IMR-90 (cell line): ENCODE results near the gene NPEPPS. TPM values are rescaled to one million over a fixed set of nuclear protein-coding genes. Genes with fewer than 3 reads are reported as not detected.

Source experiments
- ATAC-seq: fragments of 200-7000 bp; cut with Tn5 transposase; 2 replicates; pipeline ENCODE4 v1.9.1; 2020; ENCODE audit warnings: low read depth, mild to moderate bottlenecking, moderate library complexity
- BruUV-seq: library from RNA; stranded (reverse); fragments of 400-500 nt; replicated peaks from 2 replicates; lab custom pipeline; 2021; lab: Mats Ljungman, UMichigan
- CTCF ChIA-PET: fragments of 300-600 bp; formaldehyde crosslinking; extraction: SDS; loops from one replicate; lab custom pipeline; 2021; ENCODE audit warnings: antibody characterized with exemption; lab: Yijun Ruan, JAX
- POLR2A ChIA-PET: fragments of 300-600 bp; sonication (Branson Sonifier 250); formaldehyde crosslinking; loops from one replicate; lab custom pipeline; 2022; ENCODE audit warnings: antibody characterized with exemption; ENCODE audit not compliant: unreplicated experiment; lab: Charles Lee
- DNase-seq: peaks from one replicate; pipeline ENCODE4 v3.0.0; 2013
- H2AFZ ChIP-seq: replicated peaks from 2 replicates; pipeline ENCODE3; 2013; ENCODE audit warnings: low read length, mild to moderate bottlenecking; ENCODE audit not compliant: poor library complexity
- H2AK5ac ChIP-seq: 2 replicates; pipeline ENCODE4 v1.6.1; 2013; ENCODE audit warnings: low read depth, low read length, inconsistent platforms
- H2AK9ac ChIP-seq: replicated peaks from 2 replicates; pipeline ENCODE3; 2013; ENCODE audit warnings: mild to moderate bottlenecking, low read depth, low read length, moderate library complexity; ENCODE audit not compliant: poor library complexity
- H2BK120ac ChIP-seq: 2 replicates; pipeline ENCODE4 v1.6.1; 2013; ENCODE audit warnings: low read depth, low read length, inconsistent platforms
- H2BK15ac ChIP-seq: 3 replicates; pipeline ENCODE4 v1.6.1; 2013; ENCODE audit warnings: low read depth, low read length, inconsistent platforms
- H2BK20ac ChIP-seq: 2 replicates; pipeline ENCODE4 v1.6.1; 2013; ENCODE audit warnings: low read depth, mild to moderate bottlenecking, inconsistent platforms, low read length, moderate library complexity
- H2BK5ac ChIP-seq: 2 replicates; pipeline ENCODE4 v1.6.1; 2013; ENCODE audit warnings: mild to moderate bottlenecking, low read depth, low read length, inconsistent platforms; ENCODE audit not compliant: poor library complexity, severe bottlenecking
- H3K14ac ChIP-seq: replicated peaks from 2 replicates; pipeline ENCODE4 v1.6.1; 2013; ENCODE audit warnings: low read depth, low read length, inconsistent platforms
- H3K18ac ChIP-seq: 2 replicates; pipeline ENCODE4 v1.6.1; 2013; ENCODE audit warnings: low read depth, low read length, control low read depth
- H3K23ac ChIP-seq: 2 replicates; pipeline ENCODE4 v1.6.1; 2013; ENCODE audit warnings: low read depth, low read length, inconsistent platforms
- H3K27ac ChIP-seq: 2 replicates; pipeline ENCODE4 v1.5.1; 2013; ENCODE audit warnings: mild to moderate bottlenecking, control low read depth, low read length; ENCODE audit not compliant: insufficient read depth
- H3K27me3 ChIP-seq: 2 replicates; pipeline ENCODE4 v1.6.1; 2013; ENCODE audit warnings: low read length; ENCODE audit not compliant: control insufficient read depth, insufficient read depth
- H3K36me3 ChIP-seq: 2 replicates; pipeline ENCODE4 v1.6.1; 2013; ENCODE audit warnings: low read length, mixed read lengths; ENCODE audit not compliant: control insufficient read depth, insufficient read depth
- H3K4ac ChIP-seq: 2 replicates; pipeline ENCODE4 v1.6.1; 2013; ENCODE audit warnings: low read depth, low read length, inconsistent platforms
- H3K4me1 ChIP-seq: 2 replicates; pipeline ENCODE4 v1.6.1; 2013; ENCODE audit warnings: low read length, mixed read lengths; ENCODE audit not compliant: control insufficient read depth, insufficient read depth
- H3K4me2 ChIP-seq: 2 replicates; pipeline ENCODE4 v1.6.1; 2013; ENCODE audit warnings: low read depth, mild to moderate bottlenecking, control low read depth, low read length, moderate library complexity
- H3K4me3 ChIP-seq: 2 replicates; pipeline ENCODE4 v1.5.1; 2013; ENCODE audit warnings: low read depth, mild to moderate bottlenecking, control low read depth, low read length, moderate library complexity; ENCODE audit not compliant: insufficient read depth
- H3K56ac ChIP-seq: 2 replicates; pipeline ENCODE4 v1.6.1; 2013; ENCODE audit warnings: low read length, inconsistent platforms; ENCODE audit not compliant: insufficient read depth; ENCODE audit errors: extremely low read depth
- H3K79me1 ChIP-seq, 2 experiments: 2 replicates each; pipeline ENCODE4 v1.6.1; 2013; ENCODE audit warnings: low read length in 2 of 2, inconsistent platforms in 1 of 2, low read depth in 1 of 2
- H3K9ac ChIP-seq: 2 replicates; pipeline ENCODE4 v1.6.1; 2013; ENCODE audit warnings: low read depth, low read length, control low read depth
- H3K9me1 ChIP-seq: 2 replicates; pipeline ENCODE4 v1.6.1; 2013; ENCODE audit warnings: low read length, inconsistent platforms; ENCODE audit not compliant: insufficient read depth
- H3K9me3 ChIP-seq: 2 replicates; pipeline ENCODE4 v1.6.1; 2013; ENCODE audit warnings: low read length; ENCODE audit not compliant: control insufficient read depth, insufficient read depth
- H4K20me1 ChIP-seq: 2 replicates; pipeline ENCODE4 v1.6.1; 2013; ENCODE audit warnings: low read length, inconsistent platforms; ENCODE audit not compliant: insufficient read depth
- H4K5ac ChIP-seq: 2 replicates; pipeline ENCODE4 v1.6.1; 2013; ENCODE audit warnings: mild to moderate bottlenecking, low read depth, low read length, control low read depth
- H4K8ac ChIP-seq, 2 experiments: 2 replicates each; pipeline ENCODE4 v1.6.1; 2013; ENCODE audit warnings: low read depth in 2 of 2, low read length in 2 of 2, control low read depth in 1 of 2, inconsistent platforms in 1 of 2
- H4K91ac ChIP-seq: 2 replicates; pipeline ENCODE4 v1.6.1; 2013; ENCODE audit warnings: low read depth, low read length, inconsistent platforms; ENCODE audit not compliant: insufficient read depth
- MAZ ChIP-seq: IDR thresholded peaks from 2 replicates; pipeline ENCODE4 v1.6.1; 2012; ENCODE audit warnings: low read depth, mild to moderate bottlenecking, low read length, improper control_type of control experiment, moderate library complexity, borderline replicate concordance
- WGBS, 2 experiments: methylation state at CpG; one replicate each; pipeline versions ENCODE4 v1.1.5 to v1.1.7; 2013; ENCODE audit warnings: missing lambda C conversion rate in 2 of 2; ENCODE audit not compliant: insufficient read length in 1 of 2; ENCODE audit errors: extremely low coverage in 2 of 2; 5-methylcytosine and 5-hydroxymethylcytosine counted together
- dilution Hi-C: fragments of 300-500 bp; cut with HindIII; formaldehyde crosslinking; loops from one replicate; pipeline ENCODE4 v1.14.3; 2018; ENCODE audit warnings: low sequenced_read_pairs; ENCODE audit not compliant: unreplicated experiment
- in situ Hi-C: fragments of 300-500 bp; cut with MboI; formaldehyde crosslinking; loops from 3 replicates; pipeline ENCODE4 v1.14.3; 2019; ENCODE audit warnings: low sequenced_read_pairs, inconsistent platforms, mixed read lengths
- intact Hi-C: fragments of 100-400 bp; cut with micrococcal nuclease; formaldehyde crosslinking; loops from 2 replicates; pipeline ENCODE4 v1.10.0; 2022
- polyA plus RNA-seq, 3 experiments: library from polyadenylated mRNA; depleted of rRNA; stranded (reverse); fragments of >200 nt; gene quantifications; 2 replicates each; pipeline ENCODE4 v1.2.3, GENCODE V29; 2012; ENCODE audit warnings: low replicate concordance in 1 of 3
- total RNA-seq: library from RNA; depleted of rRNA; stranded (reverse); fragments of >200 nt; gene quantifications from 2 replicates; pipeline ENCODE4 v1.2.3, GENCODE V29; 2012

The NPEPPS gene
- total and polyA plus RNA-seq, 2 of the 4 experiments (the other 2 are of a cell fraction), result 54.1 to 64.6 TPM

GRCh38 chr17:47634870-47635269 is 104.0 kb downstream of the NPEPPS start:
- Histone ChIP-seq H3K4me1 (no peaks in the 10 kb centered on the region), H3K9me1 (0 out of 2 replicates have a peak, but pooled peaks cover 2% of the 10 kb centered on the region), H3K4me2 (no peak overlapping the region), H2BK20ac (no peak overlapping the region), H2AFZ (no peak overlapping the region), H2BK15ac (no peak overlapping the region), H4K5ac (no peak overlapping the region), H3K36me3 (no peaks in the 10 kb centered on the region), H3K56ac (no peak overlapping the region), H3K27ac (no peak overlapping the region), H3K14ac (no peak overlapping the region), H2AK9ac (no peak overlapping the region), H3K23ac (no peak overlapping the region), H3K79me1 (no peaks in the 10 kb centered on the region), H4K8ac (no peak overlapping the region), H3K4me3 (no peak overlapping the region), H4K91ac (no peak overlapping the region), H3K4ac (no peak overlapping the region), H4K20me1 (no peaks in the 10 kb centered on the region), H3K18ac (no peak overlapping the region), H3K9me3 (no peaks in the 10 kb centered on the region), H2AK5ac (no peak overlapping the region), H2BK120ac (no peak overlapping the region), H2BK5ac (no peak overlapping the region), H3K27me3 (no peaks in the 10 kb centered on the region), H3K9ac (no peak overlapping the region)
- WGBS, 2 experiments, result no CpG with 5 or more reads among the region's 3 CpGs
- dilution Hi-C loops, result no loop called here
- DNase-seq, result no peak
- no peak for ATAC-seq
- ChIA-PET CTCF (interaction anchor here (1.6 kb wide), 1 partner anchor 19 kb away, joined by 4 read pairs; no protein-coding TSS in a partner anchor), POLR2A (no interaction called here)
- intact Hi-C loops, result no loop called here
- in situ Hi-C loops, result no loop called here
- no TSS peak for BruUV-seq
- TF ChIP-seq MAZ, result no peak
